GM12874 (cell line): Measurements from ENCODE around the gene CPT1A.

Experiments
- CTCF ChIP-seq: IDR thresholded peaks from 2 replicates; pipeline ENCODE4 v1.5.1; 2011; ENCODE audit warnings: low read depth, mild to moderate bottlenecking, control low read depth, low read length, moderate library complexity; ENCODE audit not compliant: insufficient read depth

Gene CPT1A

GRCh38 chr11:68859123-68859522 lies 17.4 kb upstream of the CPT1A start:
- TF ChIP-seq CTCF, result no peak

GRCh38 chr11:68857037-68857586 lies 15.4 kb upstream of the CPT1A start:
- TF ChIP-seq CTCF, result no peak

- TF ChIP-seq CTCF, result no peak
Measured at GRCh38 chr11:68855205-68855981, 13.7 kb upstream of the CPT1A start.

GRCh38 chr11:68854273-68854958 lies 12.7 kb upstream of the CPT1A start:
- TF ChIP-seq CTCF, result no peak

- TF ChIP-seq CTCF, result no peak
Measured at GRCh38 chr11:68852628-68853027, 10.9 kb upstream of the CPT1A start.

GRCh38 chr11:68848429-68848828 lies 6.7 kb upstream of the CPT1A start:
- no peak for TF ChIP-seq CTCF

- TF ChIP-seq CTCF, result no peak
Measured at GRCh38 chr11:68847395-68847794, 5.7 kb upstream of the CPT1A start.
